GM23338 (cell line): Measurements from ENCODE around the gene LGR5. TPM values are rescaled to one million over a fixed set of nuclear protein-coding genes. Genes with fewer than 3 reads are reported as not detected.

Experiments
- CREB1 ChIP-seq: fragments of 250-450 bp; sonication (Bioruptor Pico); IDR thresholded peaks from 2 replicates; pipeline ENCODE4 v1.5.0; 2020; ENCODE audit warnings: low read depth, mild to moderate bottlenecking, moderate library complexity
- CTCF ChIP-seq, 2 experiments: fragments of 200-600 bp in 1 of 2; sonication (generic) in 1 of 2; conservative IDR thresholded peaks; 2 replicates each; pipeline versions ENCODE4 v1.5.1 to v1.6.1; 2016 to 2017; ENCODE audit warnings: antibody characterized with exemption in 2 of 2, low read depth in 2 of 2, mild to moderate bottlenecking in 2 of 2, moderate library complexity in 1 of 2
- REST ChIP-seq: IDR thresholded peaks from one replicate; pipeline ENCODE4 v1.6.1; 2018; ENCODE audit warnings: antibody characterized with exemption; ENCODE audit not compliant: unreplicated experiment
- ZNF331 ChIP-seq: fragments of 250-450 bp; sonication (Bioruptor Pico); IDR thresholded peaks from 2 replicates; pipeline ENCODE4 v1.5.0; 2020; ENCODE audit warnings: low read depth, mild to moderate bottlenecking, moderate library complexity
- ZNF462 ChIP-seq: fragments of 250-450 bp; sonication (Bioruptor Pico); IDR thresholded peaks from 2 replicates; pipeline ENCODE4 v1.5.0; 2020; ENCODE audit warnings: mild to moderate bottlenecking, moderate library complexity
- polyA plus RNA-seq: library from polyadenylated mRNA; unstranded; fragments of >200 nt; fragmentation: Nextera tagmentation; extraction: Ambion mirVana; gene quantifications from 2 replicates; pipeline ENCODE4 v1.2.1, GENCODE V29; 2016
- total RNA-seq: library from RNA; depleted of rRNA; stranded (reverse); fragments of >200 nt; shearing (Covaris generic); gene quantifications from 2 replicates; pipeline ENCODE4 v1.2.3, GENCODE V29; 2014

Gene LGR5
- total and polyA plus RNA-seq, 2 experiments from 2014 or later: 0.17 to 0.26 TPM

GRCh38 chr12:71589478-71589881 is 149.9 kb downstream of the LGR5 start (continued):
- no peak for TF ChIP-seq ZNF462 (CRISPR knock-in tag)
- TF ChIP-seq CTCF (conservative IDR thresholded peaks at IDR 0.05; ENCODE audit: low read depth in 2 of 2): no peak
- TF ChIP-seq REST: no peak
- TF ChIP-seq ZNF331: no peak
- TF ChIP-seq CREB1 (CRISPR knock-in tag): no peak
